Smooth muscle cell (in vitro differentiated cells): ENCODE data around the gene SNX18. TPM values are rescaled to one million over a fixed set of nuclear protein-coding genes. Genes with fewer than 3 reads are reported as not detected.

Experiments
- DNase-seq: peaks from one replicate; lab custom pipeline; 2025; ENCODE audit not compliant: unreplicated experiment; lab: John Stamatoyannopoulos, UW
- H2AFZ ChIP-seq: fragments of 200-600 bp; sonication (generic); 2 replicates; pipeline ENCODE4 v1.6.0; 2016; ENCODE audit warnings: antibody characterized with exemption, low read depth, mild to moderate bottlenecking
- H3F3A ChIP-seq: fragments of 200-600 bp; sonication (generic); 2 replicates; pipeline ENCODE4 v1.6.0; 2017; ENCODE audit warnings: antibody characterized with exemption, low read depth
- H3K27ac ChIP-seq: fragments of 200-600 bp; sonication (generic); 2 replicates; pipeline ENCODE4 v1.5.1; 2016; ENCODE audit warnings: low read depth, mild to moderate bottlenecking
- H3K27me3 ChIP-seq: fragments of 200-600 bp; sonication (generic); 2 replicates; pipeline ENCODE4 v1.6.1; 2016; ENCODE audit warnings: low read depth, mild to moderate bottlenecking
- H3K36me3 ChIP-seq: fragments of 200-600 bp; sonication (generic); 2 replicates; pipeline ENCODE4 v1.5.1; 2016; ENCODE audit warnings: low read depth
- H3K4me1 ChIP-seq: fragments of 200-600 bp; sonication (generic); 2 replicates; pipeline ENCODE4 v1.5.1; 2016; ENCODE audit warnings: low read depth
- H3K4me2 ChIP-seq: fragments of 200-600 bp; sonication (generic); 2 replicates; pipeline ENCODE4 v1.6.0; 2016; ENCODE audit warnings: mild to moderate bottlenecking
- H3K4me3 ChIP-seq: fragments of 200-600 bp; sonication (generic); 2 replicates; pipeline ENCODE4 v1.5.1; 2016; ENCODE audit warnings: mild to moderate bottlenecking
- H3K79me2 ChIP-seq: fragments of 200-600 bp; sonication (generic); 2 replicates; pipeline ENCODE4 v1.6.0; 2016; ENCODE audit warnings: low read depth, mild to moderate bottlenecking
- H3K9ac ChIP-seq: fragments of 200-600 bp; sonication (generic); 2 replicates; pipeline ENCODE4 v1.6.0; 2016; ENCODE audit warnings: low read depth
- H3K9me3 ChIP-seq: fragments of 200-600 bp; sonication (generic); replicated peaks from 2 replicates; pipeline ENCODE4 v1.5.1; 2016; ENCODE audit warnings: low read depth
- H4K20me1 ChIP-seq: fragments of 200-600 bp; sonication (generic); 2 replicates; pipeline ENCODE4 v1.6.0; 2016; ENCODE audit warnings: low read depth
- CTCF ChIP-seq: fragments of 200-600 bp; sonication (generic); IDR thresholded peaks from 2 replicates; pipeline ENCODE4 v1.5.1; 2017; ENCODE audit warnings: borderline replicate concordance, mild to moderate bottlenecking, antibody characterized with exemption; ENCODE audit not compliant: insufficient read depth, poor library complexity, severe bottlenecking
- WGBS: methylation state at CpG from one replicate; pipeline ENCODE4 v1.1.7; 2016; ENCODE audit warnings: low lambda C conversion rate; 5-methylcytosine and 5-hydroxymethylcytosine counted together
- polyA plus RNA-seq: library from polyadenylated mRNA; unstranded; fragments of >200 nt; fragmentation: Nextera tagmentation; extraction: Ambion mirVana; gene quantifications from 2 replicates; pipeline ENCODE4 v1.2.1, GENCODE V29; 2016
- total RNA-seq: library from RNA; depleted of rRNA; stranded (reverse); fragments of >200 nt; gene quantifications from 2 replicates; pipeline ENCODE4 v1.2.3, GENCODE V29; 2014

Gene SNX18
- total and polyA plus RNA-seq, 2 experiments from 2014 or later, result 3.5 to 16.7 TPM

DNA sequence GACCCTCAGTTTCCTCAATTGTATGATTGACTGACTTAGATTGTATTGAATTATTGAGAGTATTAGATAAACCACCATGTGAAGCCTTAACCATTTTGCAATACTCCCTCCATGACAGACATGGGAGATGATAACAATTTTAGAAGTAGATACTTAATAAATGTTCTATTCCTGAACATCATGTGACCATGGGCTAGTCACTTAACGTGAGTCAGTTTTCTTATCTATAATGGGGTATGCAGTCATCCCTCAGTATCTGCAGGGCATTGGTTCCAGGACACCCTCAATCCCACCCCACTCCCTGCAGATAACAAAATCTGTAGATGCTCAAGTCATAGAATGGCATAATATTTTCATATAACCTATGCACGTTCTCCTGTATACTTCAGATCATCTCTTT, 31.0 kb downstream of the SNX18 start:
- Histone ChIP-seq H3F3A (no peaks in the 10 kb centered on the region), H2AFZ (no peak overlapping the region), H3K27me3 (no peaks in the 10 kb centered on the region), H3K36me3 (no peaks in the 10 kb centered on the region), H3K9ac (no peak overlapping the region), H4K20me1 (no peaks in the 10 kb centered on the region), H3K4me1 (no peaks in the 10 kb centered on the region), H3K79me2 (no peaks in the 10 kb centered on the region), H3K4me3 (no peak overlapping the region), H3K4me2 (no peak overlapping the region), H3K9me3 (no peaks in the 10 kb centered on the region), H3K27ac (no peak overlapping the region)
- DNase-seq, result no peak
- TF ChIP-seq CTCF, result no peak
- 67% methylated on average over 2 of the region's 2 CpGs for whole genome bisulfite sequencing

GRCh38 chr5:54551292-54551691, 33.7 kb downstream of the SNX18 start:
- Histone ChIP-seq H3K9me3 (no peaks in the 10 kb centered on the region), H4K20me1 (no peaks in the 10 kb centered on the region), H3K4me1 (no peaks in the 10 kb centered on the region), H3K27ac (no peak overlapping the region), H3K36me3 (no peaks in the 10 kb centered on the region), H2AFZ (no peak overlapping the region), H3F3A (no peaks in the 10 kb centered on the region), H3K27me3 (no peaks in the 10 kb centered on the region), H3K4me2 (no peak overlapping the region), H3K79me2 (no peaks in the 10 kb centered on the region), H3K4me3 (no peak overlapping the region), H3K9ac (no peak overlapping the region)
- WGBS, result 95% methylated on average over 8 of the region's 8 CpGs
- DNase-seq, result no peak
- no peak for TF ChIP-seq CTCF

DNA sequence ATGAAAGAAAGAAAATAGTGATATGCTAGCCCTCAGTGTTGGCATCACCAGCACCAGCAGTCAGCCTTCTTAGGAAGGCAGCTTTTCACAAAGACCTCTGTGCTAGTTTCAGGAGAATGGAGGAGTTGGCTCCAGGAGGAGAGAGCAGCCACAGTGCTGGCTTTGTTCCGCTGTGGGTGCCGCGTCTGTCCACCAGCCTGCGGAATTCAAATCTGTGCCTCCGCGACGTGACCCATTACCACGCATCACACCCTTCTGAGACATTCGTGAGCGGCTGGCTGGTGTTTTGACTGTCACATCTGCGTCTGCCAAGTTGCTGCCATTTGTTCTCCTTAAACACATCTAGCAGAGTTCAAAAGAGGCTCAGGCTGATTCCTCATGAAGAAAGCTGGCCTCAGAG, 34.4 kb downstream of the SNX18 start:
- no peak for TF ChIP-seq CTCF
- Histone ChIP-seq H3K9ac (no peak overlapping the region), H3F3A (no peaks in the 10 kb centered on the region), H3K9me3 (no peaks in the 10 kb centered on the region), H3K27ac (no peak overlapping the region), H3K27me3 (no peaks in the 10 kb centered on the region), H2AFZ (no peak overlapping the region), H3K4me2 (no peak overlapping the region), H3K4me3 (no peak overlapping the region), H3K79me2 (no peaks in the 10 kb centered on the region), H3K4me1 (no peaks in the 10 kb centered on the region), H4K20me1 (no peaks in the 10 kb centered on the region), H3K36me3 (no peaks in the 10 kb centered on the region)
- 91% methylated on average over 11 of the region's 11 CpGs for WGBS
- no peak for DNase-seq

DNA sequence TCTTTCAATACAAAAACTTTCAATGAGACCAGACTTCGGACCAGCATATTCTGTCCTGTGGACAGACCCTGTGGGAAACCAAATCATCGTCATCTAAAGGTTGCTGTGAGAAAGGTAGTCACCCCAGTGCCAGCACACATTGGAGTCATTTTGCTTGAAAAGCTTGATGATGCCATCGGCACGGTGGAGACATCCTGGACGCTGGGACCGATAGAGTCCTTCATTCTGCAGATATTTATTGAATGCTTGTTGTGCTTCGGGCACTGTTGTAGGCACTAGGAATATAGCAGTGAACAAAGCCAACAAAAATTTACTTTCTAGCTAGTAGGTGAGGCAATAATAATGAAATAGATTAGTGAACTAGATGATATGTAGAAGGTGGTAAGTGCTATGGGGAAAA, 34.9 kb downstream of the SNX18 start:
- Histone ChIP-seq H3K4me1 (no peaks in the 10 kb centered on the region), H3K27ac (no peak overlapping the region), H3F3A (no peaks in the 10 kb centered on the region), H2AFZ (no peak overlapping the region), H3K4me3 (no peak overlapping the region), H3K4me2 (no peak overlapping the region), H3K9ac (no peak overlapping the region), H3K27me3 (no peaks in the 10 kb centered on the region), H4K20me1 (no peaks in the 10 kb centered on the region), H3K9me3 (no peaks in the 10 kb centered on the region), H3K79me2 (no peaks in the 10 kb centered on the region), H3K36me3 (no peaks in the 10 kb centered on the region)
- WGBS, result 97% methylated on average over 7 of the region's 7 CpGs
- no peak for TF ChIP-seq CTCF
- no peak for DNase-seq
